HG03280 (cell line): ENCODE data around the gene EDA2R.

Experiments used
- ATAC-seq: cut with Tn5 transposase; IDR thresholded peaks from one replicate; pipeline ENCODE4 v1.9.1; 2021; ENCODE audit warnings: mild to moderate bottlenecking, moderate library complexity; ENCODE audit not compliant: unreplicated experiment

EDA2R gene

DNA sequence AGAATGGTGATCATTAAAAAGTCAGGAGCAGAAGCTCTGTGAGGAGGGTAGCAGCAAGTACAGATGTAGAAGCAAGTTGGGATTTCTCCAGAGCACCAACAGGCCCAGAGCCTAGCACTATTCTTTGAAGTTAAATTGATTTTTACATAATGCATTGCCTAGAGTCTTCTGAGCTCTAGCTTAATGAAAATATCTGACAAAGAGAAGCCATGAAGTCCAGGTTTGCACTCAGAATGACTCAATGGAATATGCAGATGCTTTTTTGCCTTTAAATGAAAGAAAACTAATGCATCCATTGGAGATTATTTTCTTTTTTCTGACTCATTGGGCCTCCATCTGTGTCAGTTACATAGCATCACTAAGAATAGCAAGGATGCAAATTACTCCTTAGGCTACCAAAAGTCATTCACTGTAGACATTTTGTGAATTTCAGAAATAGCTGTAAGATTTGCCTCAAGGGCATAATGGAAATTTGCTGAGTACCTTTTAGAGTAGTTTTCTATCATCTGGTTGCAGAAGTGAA is 91.0 kb downstream of the EDA2R start:
- no peak for ATAC-seq
